NT2/D1 (cell line): ENCODE results near the gene CHAF1A.

Experiments
- DNase-seq: peaks from one replicate; pipeline ENCODE4 v3.0.0-alpha.2; 2011; ENCODE audit warnings: low read depth, low spot score
- H3K27me3 ChIP-seq: 2 replicates; pipeline ENCODE4 v1.6.0; 2011; ENCODE audit warnings: mild to moderate bottlenecking; ENCODE audit not compliant: insufficient read length, insufficient read depth
- H3K36me3 ChIP-seq: 2 replicates; pipeline ENCODE4 v1.6.1; 2011; ENCODE audit warnings: mild to moderate bottlenecking, low read length, mixed read lengths; ENCODE audit not compliant: insufficient read depth, insufficient read length
- H3K4me1 ChIP-seq: 2 replicates; pipeline ENCODE4 v1.5.1; 2011; ENCODE audit not compliant: insufficient read depth, insufficient read length
- H3K4me3 ChIP-seq: 2 replicates; pipeline ENCODE4 v1.5.1; 2011; ENCODE audit warnings: low read depth; ENCODE audit not compliant: insufficient read length
- H3K9ac ChIP-seq: 2 replicates; pipeline ENCODE4 v1.6.0; 2011; ENCODE audit warnings: low read depth; ENCODE audit not compliant: insufficient read length
- H3K9me3 ChIP-seq: 2 replicates; pipeline ENCODE4 v1.5.1; 2011; ENCODE audit warnings: mild to moderate bottlenecking, low read length; ENCODE audit not compliant: insufficient read depth
- SUZ12 ChIP-seq: IDR thresholded peaks from 2 replicates; pipeline ENCODE4 v1.6.1; 2011; ENCODE audit not compliant: insufficient read length, insufficient read depth; ENCODE audit errors: extremely low read depth
- YY1 ChIP-seq: IDR thresholded peaks from 2 replicates; pipeline ENCODE4 v1.6.1; 2011; ENCODE audit not compliant: insufficient read length, insufficient read depth
- ZNF274 ChIP-seq: IDR thresholded peaks from 2 replicates; pipeline ENCODE4 v1.6.1; 2011; ENCODE audit warnings: mild to moderate bottlenecking, low read depth, low read length

Gene CHAF1A

GRCh38 chr19:4431296-4431695, 28.9 kb downstream of the CHAF1A start:
- TF ChIP-seq ZNF274 (no peak), SUZ12 (no peak), YY1 (no peak)
- Histone ChIP-seq H3K9ac (no peak overlapping the region), H3K4me1 (peaks cover 6% of the 10 kb centered on the region), H3K9me3 (no peaks in the 10 kb centered on the region), H3K36me3 (peaks cover 85% of the 10 kb centered on the region), H3K27me3 (no peaks in the 10 kb centered on the region), H3K4me3 (no peak overlapping the region)
- DNase-seq: no peak

DNA sequence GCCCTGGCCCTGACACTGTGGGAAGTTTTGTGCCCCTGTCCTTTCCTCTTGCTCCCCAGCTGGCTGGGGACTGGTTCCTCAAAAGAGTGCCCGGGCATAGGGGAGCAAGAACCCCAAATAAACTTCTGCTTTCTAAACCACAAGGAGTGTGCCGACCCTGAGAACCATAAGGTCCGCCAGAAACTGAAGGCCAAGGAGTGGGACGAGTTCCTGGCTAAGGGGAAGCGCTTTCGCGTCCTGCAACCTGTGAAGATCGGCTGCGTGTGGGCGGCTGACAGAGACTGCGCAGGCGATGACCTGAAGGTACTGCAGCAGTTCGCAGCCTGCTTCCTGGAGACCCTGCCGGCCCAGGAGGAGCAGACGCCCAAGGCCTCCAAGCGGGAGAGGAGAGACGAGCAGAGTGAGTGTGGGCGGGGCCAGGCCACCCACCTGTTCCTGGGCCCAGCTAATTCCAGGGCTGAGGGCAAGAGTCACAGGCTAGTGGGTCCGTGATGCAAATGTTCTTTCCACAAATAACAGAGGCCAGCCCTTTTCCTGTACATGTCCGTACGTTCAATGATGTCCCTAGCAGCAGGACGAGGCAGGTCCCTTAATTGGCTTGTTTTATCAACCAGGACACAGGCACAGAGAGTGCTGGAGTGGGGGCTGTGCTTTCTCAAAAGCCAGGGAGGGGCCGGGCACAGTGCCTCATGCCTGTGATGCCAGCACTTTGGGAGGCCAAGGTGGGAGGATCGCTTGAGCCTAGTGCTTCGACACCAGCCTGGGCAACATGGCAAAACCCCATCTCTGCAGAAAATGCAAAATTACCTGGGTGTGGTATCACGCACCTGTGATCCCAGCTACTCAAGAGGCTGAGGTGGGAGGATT, 29.6 kb downstream of the CHAF1A start:
- no peak for DNase-seq
- no peak overlapping the region for H3K9ac ChIP-seq

DNA sequence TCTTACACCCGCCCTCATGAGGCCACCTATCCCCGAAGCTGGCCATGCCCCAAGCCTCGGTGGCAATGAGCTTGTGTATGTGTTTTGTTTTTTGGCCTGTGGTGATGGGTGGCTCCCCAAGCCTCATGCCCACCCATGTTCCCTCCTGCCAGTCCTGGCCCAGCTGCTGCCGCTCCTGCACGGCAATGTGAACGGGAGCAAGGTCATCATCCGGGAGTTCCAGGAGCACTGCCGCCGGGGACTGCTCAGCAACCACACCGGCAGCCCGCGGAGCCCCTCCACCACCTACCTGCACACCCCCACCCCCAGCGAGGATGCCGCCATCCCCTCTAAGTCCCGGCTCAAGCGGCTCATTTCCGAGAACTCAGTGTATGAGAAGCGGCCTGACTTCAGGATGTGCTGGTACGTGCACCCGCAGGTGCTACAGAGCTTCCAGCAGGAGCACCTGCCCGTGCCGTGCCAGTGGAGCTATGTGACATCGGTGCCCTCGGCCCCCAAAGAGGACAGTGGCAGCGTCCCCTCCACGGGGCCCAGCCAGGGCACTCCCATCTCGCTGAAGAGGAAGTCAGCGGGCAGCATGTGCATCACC, 30.6 kb downstream of the CHAF1A start:
- TF ChIP-seq YY1: no peak
- no peak for TF ChIP-seq SUZ12
- no peak for TF ChIP-seq ZNF274
- Histone ChIP-seq H3K4me1 (peaks cover 6% of the 10 kb centered on the region), H3K9ac (no peak overlapping the region), H3K4me3 (no peak overlapping the region), H3K27me3 (no peaks in the 10 kb centered on the region), H3K9me3 (no peaks in the 10 kb centered on the region), H3K36me3 (peaks cover 96% of the 10 kb centered on the region)
- no peak for DNase-seq

More for the DNA sequence above, 29.6 kb downstream of the CHAF1A start:
- Histone ChIP-seq H3K4me3 (no peak overlapping the region), H3K27me3 (no peaks in the 10 kb centered on the region), H3K9me3 (no peaks in the 10 kb centered on the region), H3K36me3 (peaks cover 88% of the 10 kb centered on the region), H3K4me1 (peaks cover 6% of the 10 kb centered on the region)
- TF ChIP-seq SUZ12 (no peak), YY1 (no peak), ZNF274 (no peak)

GRCh38 chr19:4434391-4434790, 32.0 kb downstream of the CHAF1A start:
- TF ChIP-seq SUZ12: no peak
- no peak for TF ChIP-seq ZNF274
- no peak for TF ChIP-seq YY1
- H3K36me3 ChIP-seq: peaks cover 94% of the 10 kb centered on the region
- no peak overlapping the region for H3K9ac ChIP-seq
- no peaks in the 10 kb centered on the region for H3K27me3 ChIP-seq
- peaks cover 6% of the 10 kb centered on the region for H3K4me1 ChIP-seq
- no peak for DNase-seq
- H3K4me3 ChIP-seq: no peak overlapping the region
- H3K9me3 ChIP-seq: no peaks in the 10 kb centered on the region

- Histone ChIP-seq H3K36me3 (peaks cover 91% of the 10 kb centered on the region), H3K4me1 (peaks cover 6% of the 10 kb centered on the region), H3K9ac (no peak overlapping the region), H3K9me3 (no peaks in the 10 kb centered on the region), H3K27me3 (no peaks in the 10 kb centered on the region), H3K4me3 (no peak overlapping the region)
- DNase-seq: no peak
- TF ChIP-seq SUZ12: no peak
- TF ChIP-seq YY1: no peak
- TF ChIP-seq ZNF274: no peak
Measured at GRCh38 chr19:4436231-4436630, 33.8 kb downstream of the CHAF1A start.

GRCh38 chr19:4437103-4437502, 34.7 kb downstream of the CHAF1A start:
- no peak overlapping the region for H3K4me3 ChIP-seq
- no peak overlapping the region for H3K9ac ChIP-seq
- H3K27me3 ChIP-seq: no peaks in the 10 kb centered on the region
- peaks cover 3% of the 10 kb centered on the region for H3K4me1 ChIP-seq
- no peak for TF ChIP-seq ZNF274
- no peak for TF ChIP-seq SUZ12
- no peak for TF ChIP-seq YY1
- peaks cover 87% of the 10 kb centered on the region for H3K36me3 ChIP-seq
- DNase-seq: no peak
- no peaks in the 10 kb centered on the region for H3K9me3 ChIP-seq

DNA sequence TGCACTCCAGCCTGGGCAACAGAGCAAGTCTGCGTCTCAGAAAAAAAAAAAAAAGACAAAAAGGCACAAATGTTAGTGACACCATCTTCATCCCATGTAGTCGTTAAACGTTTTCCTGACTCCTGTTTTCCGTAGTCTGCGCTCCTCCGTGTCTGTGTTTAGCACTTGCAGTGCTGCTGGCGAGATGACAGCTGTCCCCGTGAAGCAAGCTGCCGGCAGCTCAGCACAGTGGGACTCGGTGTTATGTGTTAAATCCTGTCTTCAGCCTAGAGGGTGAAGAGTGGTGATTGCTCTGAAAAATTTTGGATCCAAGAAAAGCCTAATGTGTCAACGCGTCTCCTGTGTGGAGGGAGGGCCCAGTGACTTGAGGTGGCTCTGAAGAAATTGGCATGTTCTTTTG, 36.8 kb downstream of the CHAF1A start:
- Histone ChIP-seq H3K36me3 (peaks cover 88% of the 10 kb centered on the region), H3K27me3 (no peaks in the 10 kb centered on the region), H3K9me3 (no peaks in the 10 kb centered on the region), H3K9ac (no peak overlapping the region), H3K4me1 (peaks cover 3% of the 10 kb centered on the region), H3K4me3 (no peak overlapping the region)
- DNase-seq: no peak
- TF ChIP-seq ZNF274: no peak
- TF ChIP-seq YY1: no peak
- no peak for TF ChIP-seq SUZ12
